ENCODE measurements around the gene ILDR1.

- TF ChIP-seq CTCF (IDR thresholded peaks at IDR 0.05; ENCODE audit: low read depth, low read length): no peak
- no peak for TF ChIP-seq EZH2phosphoT487 (IDR thresholded peaks at IDR 0.05; ENCODE audit: low read depth)
These were observed 80.5 kb downstream of the ILDR1 start for GRCh38 chr3:121941592-121941991.

All from OCI-LY3 (cell line).